IMR-90 (cell line): ENCODE results near the gene FOXP4.

Source experiments
- CTCF ChIP-seq: conservative IDR thresholded peaks from 2 replicates; pipeline ENCODE4 v1.5.1; 2012; ENCODE audit warnings: mild to moderate bottlenecking, low read depth, low read length, improper control_type of control experiment
- ELK1 ChIP-seq: fragments of 150-350 bp; IDR thresholded peaks from 2 replicates; pipeline ENCODE4 v1.6.1; 2016; ENCODE audit warnings: low read depth, mild to moderate bottlenecking, low read length, moderate library complexity, borderline replicate concordance
- FOS ChIP-seq: fragments of 150-350 bp; IDR thresholded peaks from 2 replicates; pipeline ENCODE4 v1.6.1; 2016; ENCODE audit warnings: low read depth, low read length
- MAFK ChIP-seq: IDR thresholded peaks from 2 replicates; pipeline ENCODE4 v1.6.1; 2012; ENCODE audit warnings: low read depth, low read length, improper control_type of control experiment
- MXI1 ChIP-seq: IDR thresholded peaks from 2 replicates; pipeline ENCODE4 v1.6.1; 2012; ENCODE audit warnings: low read depth, mild to moderate bottlenecking, low read length, moderate library complexity, borderline replicate concordance
- POLR2A ChIP-seq: IDR thresholded peaks from 2 replicates; pipeline ENCODE4 v1.6.1; 2012; ENCODE audit warnings: mild to moderate bottlenecking, low read depth, low read length
- RAD21 ChIP-seq: IDR thresholded peaks from 2 replicates; pipeline ENCODE4 v1.6.1; 2012; ENCODE audit warnings: low read length, improper control_type of control experiment

- TF ChIP-seq CTCF (no peak), ELK1 (no peak), MXI1 (no peak), FOS (no peak), RAD21 (no peak), POLR2A (no peak), MAFK (no peak)
Observed at GRCh38 chr6:41564448-41565142, 18.4 kb downstream of the FOXP4 start.
